ENCODE data around the gene SNX8. TPM values are rescaled to one million over a fixed set of nuclear protein-coding genes. Genes with fewer than 3 reads are reported as not detected.
A peak's percentile ranks its signal among the peaks of the same experiment; 100 is the strongest.
"Not testable (repeated sequence)": the region's sequence is repeated elsewhere in the genome, so short reads cannot be mapped to it uniquely, and the experiment has no call there.

Gene SNX8
- total and polyA plus RNA-seq, 4 donors = 4.1 to 26.5 (median 20.9) TPM

DNA sequence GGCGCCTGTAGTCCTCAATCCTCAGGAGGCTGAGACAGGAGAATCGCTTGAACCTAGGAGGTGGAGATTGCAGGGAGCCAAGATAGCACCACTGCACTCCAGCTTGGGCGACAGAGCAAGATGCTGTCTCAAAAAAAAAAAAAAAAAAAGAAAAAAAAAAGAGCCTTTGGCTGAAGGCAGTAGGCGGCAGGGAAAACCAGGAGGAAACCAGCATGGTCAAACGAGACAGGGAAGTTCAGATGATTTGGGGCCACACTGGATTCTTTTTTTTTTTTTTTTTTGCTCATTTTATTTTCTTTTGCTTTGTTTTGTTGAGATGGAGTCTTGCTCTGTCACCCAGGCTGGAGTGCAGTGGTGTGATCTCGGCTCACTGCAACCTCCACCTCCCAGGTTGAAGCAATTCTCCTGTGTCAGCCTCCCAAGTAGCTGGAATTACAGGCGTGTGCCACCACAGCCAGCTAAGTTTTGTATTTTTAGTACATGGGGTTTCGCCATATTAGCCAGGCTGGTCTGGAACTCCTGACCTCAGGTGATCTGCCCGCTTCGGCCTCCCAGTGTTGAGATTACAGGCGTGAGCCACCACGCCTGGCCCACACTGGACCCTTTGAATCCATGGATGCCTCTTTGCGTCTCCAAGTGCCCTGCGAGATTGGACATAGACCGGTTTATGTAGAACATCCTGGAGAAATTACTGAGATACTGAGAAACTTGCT lies 33.3 kb upstream of the SNX8 start:
- peak; percentile 19 for ATAC-seq (ENCODE audit: low FRiP score)
- H3K4me3 ChIP-seq (ENCODE audit: low read length in 2 of 2); H3K4me1 ChIP-seq (ENCODE audit: control insufficient read depth in 1 of 2, insufficient read depth in 2 of 2, low read length in 2 of 2); H3K27ac ChIP-seq (ENCODE audit: low read depth in 1 of 2, low read length in 2 of 2); H3K27me3 ChIP-seq (ENCODE audit: control insufficient read depth in 1 of 2, insufficient read depth in 2 of 2, low read length in 1 of 2); H3K9me3 ChIP-seq (ENCODE audit: control insufficient read depth, low read length); H3K36me3 ChIP-seq (ENCODE audit: control insufficient read depth in 1 of 2, insufficient read depth in 2 of 2, low read length in 1 of 2); DNase-seq: not testable (repeated sequence)
- intact Hi-C loops (cut with DNase I) = loop anchor here (5.0 to 10.0 kb wide), 4 partner anchors 100 to 775 kb away; partner anchors contain the start of genes MRM2 (in 1 of the 2), NUDT1 (in 1 of the 2) and PSMG3 (in 1 of the 2)
- WGBS, 2 donors = 73 to 79% methylated on average over 15 of the region's 15 CpGs

DNA sequence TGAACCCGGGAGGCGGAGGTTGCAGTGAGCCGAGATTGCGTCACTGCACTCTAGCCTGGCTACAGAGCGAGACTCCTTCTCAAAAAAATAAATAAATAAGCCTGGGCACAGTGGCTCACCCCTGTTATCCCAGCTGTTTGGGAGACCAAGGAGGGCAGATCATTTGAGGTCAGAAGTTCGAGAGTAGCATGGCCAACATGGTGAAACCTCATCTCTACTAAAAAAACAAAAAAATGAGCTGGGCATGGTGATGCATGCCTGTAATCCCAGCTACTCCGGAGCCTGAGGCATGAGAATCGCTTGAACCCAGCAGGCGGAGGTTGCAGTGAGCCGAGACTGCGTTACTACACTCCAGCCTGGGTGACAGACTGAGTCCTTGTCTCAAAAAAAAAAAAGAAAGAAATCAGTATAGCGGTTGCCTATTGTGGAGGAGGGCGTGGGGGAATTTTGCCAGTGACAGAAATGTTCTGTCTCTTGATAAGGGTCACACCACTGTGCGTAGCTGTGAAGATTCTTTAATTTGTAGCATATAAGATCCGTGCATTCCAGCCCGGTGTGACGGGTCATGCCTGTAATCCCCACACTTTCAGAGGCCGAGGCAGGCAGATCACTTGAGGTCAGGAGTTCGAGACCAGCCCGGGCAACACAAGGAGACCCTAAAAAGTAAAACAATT lies 22.5 kb upstream of the SNX8 start:
- ATAC-seq (ENCODE audit: low FRiP score) (no peak), DNase-seq (no peak)
- intact Hi-C loops (cut with DNase I) = no loop called here
- Histone ChIP-seq H3K27me3 (ENCODE audit: control insufficient read depth in 1 of 2, insufficient read depth in 2 of 2, low read length in 1 of 2) (no peaks in the 10 kb centered on the region), H3K9me3 (ENCODE audit: control insufficient read depth, low read length) (no peaks in the 10 kb centered on the region), H3K4me1 (ENCODE audit: control insufficient read depth in 1 of 2, insufficient read depth in 2 of 2, low read length in 2 of 2) (no peaks in the 10 kb centered on the region), H3K27ac (ENCODE audit: low read depth in 1 of 2, low read length in 2 of 2) (no peak overlapping the region), H3K4me3 (ENCODE audit: low read length in 2 of 2) (no peak overlapping the region), H3K36me3 (ENCODE audit: control insufficient read depth in 1 of 2, insufficient read depth in 2 of 2, low read length in 1 of 2) (no peaks in the 10 kb centered on the region)
- WGBS, 2 donors = 94 to 95% methylated on average over 20 of the region's 20 CpGs

DNA sequence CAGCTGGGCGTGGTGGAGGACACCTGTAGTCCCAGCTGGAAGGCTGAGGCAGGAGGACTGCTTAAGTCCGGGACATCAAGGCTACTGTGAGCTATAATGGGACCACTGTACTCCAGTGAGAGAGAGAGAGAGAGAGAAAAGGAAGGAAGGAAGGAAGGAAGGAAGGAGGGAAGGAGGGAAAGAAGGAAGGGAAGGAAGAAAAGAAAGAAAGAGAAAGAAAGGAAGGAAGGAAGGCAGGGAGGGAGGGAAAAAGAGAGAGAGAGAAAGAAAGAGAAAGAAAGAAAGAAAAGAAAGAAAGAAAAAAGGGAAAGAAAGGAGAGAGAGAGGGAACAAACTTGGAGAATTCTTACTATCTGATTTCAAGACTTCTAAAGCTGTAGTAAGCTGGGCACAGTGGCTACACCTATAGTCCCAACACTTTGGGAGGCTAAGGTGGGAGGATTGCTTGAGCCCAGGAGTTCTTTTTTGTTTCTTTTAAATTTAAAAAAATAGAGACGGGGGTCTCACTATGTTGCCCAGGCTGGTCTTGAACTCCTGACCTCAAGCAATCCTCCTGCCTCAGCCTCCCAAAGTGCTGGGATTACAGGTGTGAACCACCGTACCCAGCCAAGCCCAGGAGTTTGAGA lies 18.5 kb upstream of the SNX8 start:
- ATAC-seq (ENCODE audit: low FRiP score); H3K36me3 ChIP-seq (ENCODE audit: control insufficient read depth in 1 of 2, insufficient read depth in 2 of 2, low read length in 1 of 2); intact Hi-C loops (cut with DNase I): not testable (repeated sequence)

DNA sequence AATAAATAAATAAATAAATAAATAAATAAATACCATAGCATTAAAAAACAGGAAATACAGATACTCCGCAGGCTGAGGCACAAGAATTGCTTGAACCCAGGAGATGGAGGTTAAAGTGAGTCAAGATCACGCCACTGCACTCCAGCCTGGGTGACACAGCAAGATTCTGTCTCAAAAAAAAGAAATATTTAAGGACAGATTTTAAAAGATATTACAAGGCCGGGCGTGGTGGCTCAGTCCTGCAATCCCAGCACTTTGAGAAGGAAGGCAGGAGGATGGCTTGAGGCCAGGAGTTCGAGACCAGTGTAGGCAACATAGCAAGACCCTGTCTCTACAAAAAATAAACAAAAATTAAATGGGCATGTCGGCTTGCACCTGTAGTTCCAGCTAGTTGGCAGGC lies 17.5 kb upstream of the SNX8 start:
- no peaks in the 10 kb centered on the region for H3K4me1 ChIP-seq (ENCODE audit: control insufficient read depth in 1 of 2, insufficient read depth in 2 of 2, low read length in 2 of 2)
- no peak for DNase-seq
- ATAC-seq (ENCODE audit: low FRiP score) = no peak
- no peak overlapping the region for H3K27ac ChIP-seq (ENCODE audit: low read depth in 1 of 2, low read length in 2 of 2)
- H3K9me3 ChIP-seq (ENCODE audit: control insufficient read depth, low read length) = no peaks in the 10 kb centered on the region
- whole genome bisulfite sequencing, 2 donors = 94 to 95% methylated on average over 6 of the region's 6 CpGs
- H3K27me3 ChIP-seq (ENCODE audit: control insufficient read depth in 1 of 2, insufficient read depth in 2 of 2, low read length in 1 of 2) = no peaks in the 10 kb centered on the region
- H3K4me3 ChIP-seq (ENCODE audit: low read length in 2 of 2) = no peak overlapping the region
- no peaks in the 10 kb centered on the region for H3K36me3 ChIP-seq (ENCODE audit: control insufficient read depth in 1 of 2, insufficient read depth in 2 of 2, low read length in 1 of 2)
- intact Hi-C loops (cut with DNase I) = no loop called here

More for the DNA sequence above, 18.5 kb upstream of the SNX8 start:
- not testable (repeated sequence) for DNase-seq; H3K27me3 ChIP-seq (ENCODE audit: control insufficient read depth in 1 of 2, insufficient read depth in 2 of 2, low read length in 1 of 2); H3K4me1 ChIP-seq (ENCODE audit: control insufficient read depth in 1 of 2, insufficient read depth in 2 of 2, low read length in 2 of 2); H3K4me3 ChIP-seq (ENCODE audit: low read length in 2 of 2); H3K27ac ChIP-seq (ENCODE audit: low read depth in 1 of 2, low read length in 2 of 2); H3K9me3 ChIP-seq (ENCODE audit: control insufficient read depth, low read length)
- WGBS, 2 donors = 92 to 94% methylated on average over 4 of the region's 4 CpGs

DNA sequence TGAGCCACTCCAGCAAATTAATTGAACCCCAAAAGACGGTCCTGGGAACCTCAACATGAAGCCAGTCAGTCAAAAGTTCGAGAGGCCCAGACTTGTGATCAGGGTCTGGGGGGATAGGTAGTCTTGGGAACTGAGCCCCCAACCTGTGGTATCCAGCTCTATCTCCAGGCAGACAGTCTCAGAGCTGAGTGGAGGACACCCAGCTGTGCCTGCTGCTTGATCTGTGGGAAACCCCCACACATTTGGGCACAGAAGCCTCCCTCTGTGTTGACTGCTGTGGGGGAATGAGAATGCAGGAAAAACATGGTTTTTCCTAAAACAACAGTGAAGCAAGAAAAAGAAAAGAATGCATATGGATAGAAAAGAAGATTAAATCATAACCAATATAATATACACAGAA lies 16.3 kb upstream of the SNX8 start:
- intact Hi-C loops (cut with DNase I) = no loop called here
- Histone ChIP-seq H3K27me3 (ENCODE audit: control insufficient read depth in 1 of 2, insufficient read depth in 2 of 2, low read length in 1 of 2) (no peaks in the 10 kb centered on the region), H3K27ac (ENCODE audit: low read depth in 1 of 2, low read length in 2 of 2) (no peak overlapping the region), H3K4me3 (ENCODE audit: low read length in 2 of 2) (no peak overlapping the region), H3K4me1 (ENCODE audit: control insufficient read depth in 1 of 2, insufficient read depth in 2 of 2, low read length in 2 of 2) (no peaks in the 10 kb centered on the region), H3K9me3 (ENCODE audit: control insufficient read depth, low read length) (no peaks in the 10 kb centered on the region), H3K36me3 (ENCODE audit: control insufficient read depth in 1 of 2, insufficient read depth in 2 of 2, low read length in 1 of 2) (no peaks in the 10 kb centered on the region)
- 92 to 98% methylated on average over 2 of the region's 2 CpGs for WGBS, 2 donors
- no peak for DNase-seq
- no peak for ATAC-seq (ENCODE audit: low FRiP score)

DNA sequence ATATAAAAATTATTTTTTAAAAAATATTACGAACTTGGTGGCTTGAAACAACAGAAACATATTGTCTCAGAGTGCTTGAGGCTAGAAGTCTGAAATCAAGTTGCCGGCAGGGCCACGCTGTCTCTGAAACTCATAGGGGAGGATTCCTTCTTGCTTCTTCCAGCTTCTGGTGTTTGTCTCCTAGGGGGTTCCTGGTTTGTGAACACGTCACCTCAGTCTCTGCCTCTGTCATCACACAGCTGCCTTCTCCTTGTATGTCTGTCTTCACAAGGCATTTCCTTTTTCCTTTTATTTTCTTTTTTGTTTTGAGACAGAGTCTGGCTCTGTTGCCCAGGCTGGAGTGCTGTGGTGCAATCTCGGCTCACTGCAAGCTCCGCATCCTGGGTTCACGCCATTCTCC lies 12.7 kb upstream of the SNX8 start:
- WGBS, 2 donors = 84 to 92% methylated on average over 7 of the region's 7 CpGs
- H3K27me3 ChIP-seq (ENCODE audit: control insufficient read depth in 1 of 2, insufficient read depth in 2 of 2, low read length in 1 of 2) = no peaks in the 10 kb centered on the region
- H3K4me3 ChIP-seq (ENCODE audit: low read length in 2 of 2) = no peak overlapping the region
- H3K36me3 ChIP-seq (ENCODE audit: control insufficient read depth in 1 of 2, insufficient read depth in 2 of 2, low read length in 1 of 2) = no peaks in the 10 kb centered on the region
- H3K27ac ChIP-seq (ENCODE audit: low read depth in 1 of 2, low read length in 2 of 2) = no peak overlapping the region
- H3K9me3 ChIP-seq (ENCODE audit: control insufficient read depth, low read length) = no peaks in the 10 kb centered on the region
- ATAC-seq (ENCODE audit: low FRiP score) = no peak
- intact Hi-C loops (cut with DNase I) = no loop called here
- no peak for DNase-seq
- no peaks in the 10 kb centered on the region for H3K4me1 ChIP-seq (ENCODE audit: control insufficient read depth in 1 of 2, insufficient read depth in 2 of 2, low read length in 2 of 2)

DNA sequence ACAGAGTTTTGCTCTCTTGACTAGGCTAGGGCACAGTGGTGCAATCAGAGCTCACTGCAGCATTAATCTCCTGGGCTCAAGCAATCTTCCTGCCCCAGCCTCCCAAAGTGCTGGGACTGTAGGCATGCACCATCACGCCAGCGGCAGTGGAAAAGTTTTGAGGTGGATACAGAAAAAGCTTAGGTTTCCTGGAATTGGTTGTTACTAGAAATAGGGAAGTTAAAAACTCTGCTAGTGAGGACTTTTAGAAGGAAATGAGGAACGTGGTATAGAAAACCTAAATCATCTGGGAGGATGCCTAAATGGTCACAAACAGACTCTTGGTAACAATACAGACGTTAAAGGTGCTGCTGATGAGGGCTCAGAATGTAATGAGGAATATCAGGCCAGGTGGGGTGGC lies 10.9 kb upstream of the SNX8 start:
- Histone ChIP-seq H3K9me3 (ENCODE audit: control insufficient read depth, low read length) (no peaks in the 10 kb centered on the region), H3K36me3 (ENCODE audit: control insufficient read depth in 1 of 2, insufficient read depth in 2 of 2, low read length in 1 of 2) (no peaks in the 10 kb centered on the region), H3K4me3 (ENCODE audit: low read length in 2 of 2) (no peak overlapping the region), H3K27me3 (ENCODE audit: control insufficient read depth in 1 of 2, insufficient read depth in 2 of 2, low read length in 1 of 2) (no peaks in the 10 kb centered on the region), H3K27ac (ENCODE audit: low read depth in 1 of 2, low read length in 2 of 2) (no peak overlapping the region), H3K4me1 (ENCODE audit: control insufficient read depth in 1 of 2, insufficient read depth in 2 of 2, low read length in 2 of 2) (no peaks in the 10 kb centered on the region)
- intact Hi-C loops (cut with DNase I) = no loop called here
- ATAC-seq (ENCODE audit: low FRiP score) (no peak), DNase-seq (no peak)
- WGBS, 2 donors = 12 to 26% methylated on average over 4 of the region's 4 CpGs

DNA sequence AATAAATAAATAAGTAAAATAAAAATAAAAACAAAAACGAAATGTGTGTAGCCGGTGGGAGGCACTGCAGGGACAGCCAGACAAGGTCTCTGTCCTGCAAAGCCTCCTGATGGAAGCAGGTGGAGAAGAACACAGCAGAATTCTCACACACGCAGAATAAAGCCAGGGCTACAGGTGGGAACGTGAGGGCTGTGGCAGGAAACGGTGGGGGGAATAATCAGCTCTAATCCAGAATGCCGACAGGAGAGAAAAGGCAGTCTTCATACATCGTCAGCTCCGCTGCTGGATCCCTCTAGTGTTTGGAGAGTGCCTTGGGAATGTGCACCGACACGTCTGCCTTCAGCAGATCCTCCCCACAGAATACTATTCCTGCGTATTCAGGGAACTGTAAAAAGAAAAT lies 6.8 kb upstream of the SNX8 start:
- intact Hi-C loops (cut with DNase I) = no loop called here
- Histone ChIP-seq H3K9me3 (ENCODE audit: control insufficient read depth, low read length) (no peaks in the 10 kb centered on the region), H3K27ac (ENCODE audit: low read depth in 1 of 2, low read length in 2 of 2) (no peak overlapping the region), H3K4me1 (ENCODE audit: control insufficient read depth in 1 of 2, insufficient read depth in 2 of 2, low read length in 2 of 2) (no peaks in the 10 kb centered on the region), H3K36me3 (ENCODE audit: control insufficient read depth in 1 of 2, insufficient read depth in 2 of 2, low read length in 1 of 2) (no peaks in the 10 kb centered on the region), H3K27me3 (ENCODE audit: control insufficient read depth in 1 of 2, insufficient read depth in 2 of 2, low read length in 1 of 2) (no peaks in the 10 kb centered on the region), H3K4me3 (ENCODE audit: low read length in 2 of 2) (no peak overlapping the region)
- DNase-seq (no peak), ATAC-seq (ENCODE audit: low FRiP score) (no peak)
- 68 to 78% methylated on average over 11 of the region's 11 CpGs for WGBS, 2 donors
